HG02840 (cell line): Measurements from ENCODE around the gene PODN.

ENCODE experiments used
- ATAC-seq: cut with Tn5 transposase; IDR thresholded peaks from one replicate; pipeline ENCODE4 v1.9.1; 2021; ENCODE audit warnings: mild to moderate bottlenecking, moderate library complexity, moderate number of reproducible peaks; ENCODE audit not compliant: unreplicated experiment, low FRiP score

Gene PODN

GRCh38 chr1:53050310-53050709 is 11.7 kb upstream of the PODN start:
- ATAC-seq = no peak

- no peak for ATAC-seq
These were observed 10.3 kb upstream of the PODN start for GRCh38 chr1:53051676-53052075.

- ATAC-seq = no peak
These were observed 4.9 kb upstream of the PODN start for GRCh38 chr1:53057127-53057526.

GRCh38 chr1:53060579-53060978 is 1.4 kb upstream of the PODN start:
- no peak for ATAC-seq

GRCh38 chr1:53061123-53061858 is 722 bp upstream of the PODN start:
- no peak for ATAC-seq

- no peak for ATAC-seq
These were observed 937 bp downstream of the PODN start for GRCh38 chr1:53062708-53063591.

GRCh38 chr1:53063744-53064515 is 1.9 kb downstream of the PODN start:
- ATAC-seq = no peak

- no peak for ATAC-seq
These were observed 3.4 kb downstream of the PODN start for GRCh38 chr1:53065391-53065790.

- ATAC-seq = no peak
These were observed 4.5 kb downstream of the PODN start for GRCh38 chr1:53066488-53066887.

- ATAC-seq = no peak
These were observed 5.1 kb downstream of the PODN start for GRCh38 chr1:53066891-53067738.

GRCh38 chr1:53067886-53068285 is 5.9 kb downstream of the PODN start:
- ATAC-seq = no peak

GRCh38 chr1:53068314-53069099 is 6.5 kb downstream of the PODN start:
- ATAC-seq = no peak

GRCh38 chr1:53069265-53069662 is 7.3 kb downstream of the PODN start:
- no peak for ATAC-seq

GRCh38 chr1:53069663-53070327 is 7.8 kb downstream of the PODN start:
- ATAC-seq = no peak

GRCh38 chr1:53070621-53071020 is 8.6 kb downstream of the PODN start:
- ATAC-seq = no peak

GRCh38 chr1:53071167-53071865 is 9.3 kb downstream of the PODN start:
- ATAC-seq = no peak

- no peak for ATAC-seq
These were observed 9.9 kb downstream of the PODN start for GRCh38 chr1:53071915-53072314.

- no peak for ATAC-seq
These were observed 11.3 kb downstream of the PODN start for GRCh38 chr1:53073287-53073686.
